Measurements from ENCODE around the gene TMEM145.

- no peak for TF ChIP-seq CTCF (IDR thresholded peaks at IDR 0.05; ENCODE audit: insufficient read depth, low read length, poor library complexity, severe bottlenecking)
- TF ChIP-seq EZH2phosphoT487 (conservative IDR thresholded peaks at IDR 0.05; ENCODE audit: low read length): no peak
Measured at GRCh38 chr19:42278452-42279154, 34.5 kb upstream of the TMEM145 start.

Measured in SU-DHL-6 (cell line).